ENCODE measurements around the gene PAK5. TPM values are rescaled to one million over a fixed set of nuclear protein-coding genes. Genes with fewer than 3 reads are reported as not detected.

PAK5 gene
- total RNA-seq, 1 experiment from 2014 or later: not detected

DNA sequence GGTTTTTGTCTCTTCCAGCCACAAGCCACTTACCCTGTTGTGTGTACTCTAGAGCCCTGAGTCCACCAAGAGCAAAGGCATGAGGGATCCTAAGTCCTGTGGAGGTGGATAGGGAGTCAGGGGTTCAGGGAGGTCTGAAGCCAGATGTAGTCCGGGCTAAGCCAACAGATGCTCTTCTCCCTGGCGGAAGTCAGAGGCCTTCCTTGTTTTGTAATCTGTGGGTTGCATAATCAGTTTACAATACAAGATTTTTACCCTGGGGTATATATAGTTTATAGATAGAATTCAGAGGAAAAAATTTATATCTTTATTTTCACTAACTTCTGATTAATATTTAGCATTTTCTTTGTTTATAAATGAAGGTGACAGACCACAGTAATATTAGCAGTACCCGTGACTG lies 315.2 kb downstream of the PAK5 start:
- H3K36me3 ChIP-seq (ENCODE audit: low read depth, low read length): no peaks in the 10 kb centered on the region
- H3K27me3 ChIP-seq (ENCODE audit: low read length): no peaks in the 10 kb centered on the region
- POLR2A ChIA-PET (ENCODE audit: unreplicated experiment): no interaction called here
- BruUV-seq (replicated peaks): no TSS peak
- no peak overlapping the region for H3K4me3 ChIP-seq (ENCODE audit: low read length)
- DNase-seq (no peak), ATAC-seq (no peak)
- no peaks in the 10 kb centered on the region for H3F3A ChIP-seq (ENCODE audit: low read length, unreplicated experiment)
- H3K27ac ChIP-seq (ENCODE audit: low read length): no peak overlapping the region
- H3K4me2 ChIP-seq (ENCODE audit: low read length): no peak overlapping the region
- no peaks in the 10 kb centered on the region for H3K79me2 ChIP-seq (ENCODE audit: low read length)
- no peaks in the 10 kb centered on the region for H3K9me3 ChIP-seq (ENCODE audit: low read length)
- H2AFZ ChIP-seq (ENCODE audit: low read length): no peak overlapping the region
- CTCF ChIA-PET: no interaction called here
- no peaks in the 10 kb centered on the region for H3K4me1 ChIP-seq (ENCODE audit: insufficient read depth, low read length)
- no peaks in the 10 kb centered on the region for H3K9me2 ChIP-seq (replicated peaks; ENCODE audit: low read length)
- intact Hi-C loops (cut with micrococcal nuclease): no loop called here
- H3K9ac ChIP-seq (ENCODE audit: low read length): no peak overlapping the region
- TF ChIP-seq EZH2 (IDR thresholded peaks at IDR 0.05; ENCODE audit: low read length, unreplicated experiment): no peak
- no peak for TF ChIP-seq EZH2phosphoT487 (IDR thresholded peaks at IDR 0.05; ENCODE audit: borderline replicate concordance, low read length)
- TF ChIP-seq, protein P1, sequence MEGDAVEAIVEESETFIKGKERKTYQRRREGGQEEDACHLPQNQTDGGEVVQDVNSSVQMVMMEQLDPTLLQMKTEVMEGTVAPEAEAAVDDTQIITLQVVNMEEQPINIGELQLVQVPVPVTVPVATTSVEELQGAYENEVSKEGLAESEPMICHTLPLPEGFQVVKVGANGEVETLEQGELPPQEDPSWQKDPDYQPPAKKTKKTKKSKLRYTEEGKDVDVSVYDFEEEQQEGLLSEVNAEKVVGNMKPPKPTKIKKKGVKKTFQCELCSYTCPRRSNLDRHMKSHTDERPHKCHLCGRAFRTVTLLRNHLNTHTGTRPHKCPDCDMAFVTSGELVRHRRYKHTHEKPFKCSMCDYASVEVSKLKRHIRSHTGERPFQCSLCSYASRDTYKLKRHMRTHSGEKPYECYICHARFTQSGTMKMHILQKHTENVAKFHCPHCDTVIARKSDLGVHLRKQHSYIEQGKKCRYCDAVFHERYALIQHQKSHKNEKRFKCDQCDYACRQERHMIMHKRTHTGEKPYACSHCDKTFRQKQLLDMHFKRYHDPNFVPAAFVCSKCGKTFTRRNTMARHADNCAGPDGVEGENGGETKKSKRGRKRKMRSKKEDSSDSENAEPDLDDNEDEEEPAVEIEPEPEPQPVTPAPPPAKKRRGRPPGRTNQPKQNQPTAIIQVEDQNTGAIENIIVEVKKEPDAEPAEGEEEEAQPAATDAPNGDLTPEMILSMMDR (conservative IDR thresholded peaks at IDR 0.05; ENCODE audit: low read depth, low read length): no peak
- H4K20me1 ChIP-seq (ENCODE audit: low read length): no peaks in the 10 kb centered on the region

- H3K27ac ChIP-seq (ENCODE audit: low read length): no peak overlapping the region
- no peak overlapping the region for H3K4me3 ChIP-seq (ENCODE audit: low read length)
- BruUV-seq (replicated peaks): no TSS peak
- no peaks in the 10 kb centered on the region for H3F3A ChIP-seq (ENCODE audit: low read length, unreplicated experiment)
- no peaks in the 10 kb centered on the region for H3K36me3 ChIP-seq (ENCODE audit: low read depth, low read length)
- H3K27me3 ChIP-seq (ENCODE audit: low read length): peaks cover 5% of the 10 kb centered on the region; the same call in 1 of the 2 replicates
- no peaks in the 10 kb centered on the region for H4K20me1 ChIP-seq (ENCODE audit: low read length)
- intact Hi-C loops (cut with micrococcal nuclease): no loop called here
- CTCF ChIA-PET: no interaction called here
- DNase-seq (no peak), ATAC-seq (no peak)
- H2AFZ ChIP-seq (ENCODE audit: low read length): no peak overlapping the region
- TF ChIP-seq EZH2 (IDR thresholded peaks at IDR 0.05; ENCODE audit: low read length, unreplicated experiment): no peak
- no peaks in the 10 kb centered on the region for H3K79me2 ChIP-seq (ENCODE audit: low read length)
- POLR2A ChIA-PET (ENCODE audit: unreplicated experiment): no interaction called here
- H3K9me2 ChIP-seq (replicated peaks; ENCODE audit: low read length): no peaks in the 10 kb centered on the region
- H3K9ac ChIP-seq (ENCODE audit: low read length): no peak overlapping the region
- no peaks in the 10 kb centered on the region for H3K9me3 ChIP-seq (ENCODE audit: low read length)
- H3K4me2 ChIP-seq (ENCODE audit: low read length): no peak overlapping the region
- no peaks in the 10 kb centered on the region for H3K4me1 ChIP-seq (ENCODE audit: insufficient read depth, low read length)
These were observed 318.8 kb downstream of the PAK5 start for GRCh38 chr20:9520086-9520485.

DNA sequence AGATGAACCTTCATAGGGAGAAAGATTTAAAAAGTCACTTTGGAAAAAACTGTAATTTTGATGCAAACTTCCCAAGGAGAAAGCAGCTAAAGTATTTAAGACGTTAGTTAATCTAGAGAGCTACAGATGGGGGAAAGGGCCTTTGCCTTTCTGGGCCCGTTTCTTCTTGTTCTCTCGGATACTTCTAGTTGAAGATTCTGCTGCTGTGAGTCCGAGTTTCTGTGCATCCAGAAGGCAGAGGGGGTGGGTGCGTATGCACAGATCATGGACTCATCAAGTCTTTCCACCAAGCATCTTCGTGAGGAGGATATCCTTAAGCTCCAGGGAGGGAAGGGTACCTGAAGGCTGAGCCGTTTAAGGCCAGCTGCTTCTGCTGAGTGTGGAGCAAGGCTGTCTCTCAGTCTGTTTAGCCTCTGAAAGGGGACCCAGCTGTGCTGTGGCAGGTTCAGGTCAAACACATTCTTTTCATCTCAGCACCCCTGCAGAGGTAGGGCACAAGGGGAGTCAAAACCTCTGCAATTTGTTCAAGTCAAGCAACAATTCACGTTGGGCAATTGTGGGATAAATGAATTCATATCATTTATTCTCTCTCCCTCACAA lies 320.2 kb downstream of the PAK5 start:
- Histone ChIP-seq H3F3A (ENCODE audit: low read length, unreplicated experiment) (no peaks in the 10 kb centered on the region), H3K9me2 (replicated peaks; ENCODE audit: low read length) (no peaks in the 10 kb centered on the region), H3K9ac (ENCODE audit: low read length) (no peak overlapping the region), H3K79me2 (ENCODE audit: low read length) (no peaks in the 10 kb centered on the region), H3K4me3 (ENCODE audit: low read length) (no peak overlapping the region), H3K27me3 (ENCODE audit: low read length) (peaks cover 19% of the 10 kb centered on the region), H2AFZ (ENCODE audit: low read length) (no peak overlapping the region), H3K36me3 (ENCODE audit: low read depth, low read length) (no peaks in the 10 kb centered on the region), H3K4me2 (ENCODE audit: low read length) (no peak overlapping the region), H3K4me1 (ENCODE audit: insufficient read depth, low read length) (peaks cover 4% of the 10 kb centered on the region; the same call in 1 of the 2 replicates), H3K9me3 (ENCODE audit: low read length) (no peaks in the 10 kb centered on the region), H4K20me1 (ENCODE audit: low read length) (no peaks in the 10 kb centered on the region), H3K27ac (ENCODE audit: low read length) (no peak overlapping the region)
- no peak for ATAC-seq
- ChIA-PET POLR2A (ENCODE audit: unreplicated experiment) (no interaction called here), CTCF (no interaction called here)
- DNase-seq: no peak
- no TSS peak for BruUV-seq (replicated peaks)
- intact Hi-C loops (cut with micrococcal nuclease): no loop called here
- no peak for TF ChIP-seq EZH2 (IDR thresholded peaks at IDR 0.05; ENCODE audit: low read length, unreplicated experiment)
- TF ChIP-seq EZH2phosphoT487 (IDR thresholded peaks at IDR 0.05; ENCODE audit: borderline replicate concordance, low read length): no peak
- TF ChIP-seq, protein P1 (conservative IDR thresholded peaks at IDR 0.05; ENCODE audit: low read depth, low read length): no peak

All from PC-3 (cell line).